A673 (cell line): ENCODE data around the gene CCK. TPM values are rescaled to one million over a fixed set of nuclear protein-coding genes. Genes with fewer than 3 reads are reported as not detected.

Experiments used
- BruUV-seq: library from RNA; stranded (reverse); fragments of 400-500 nt; replicated peaks from 2 replicates; lab custom pipeline; 2021; lab: Mats Ljungman, UMichigan
- CTCF ChIA-PET: fragments of 300-600 bp; sonication (Branson Sonifier 250); formaldehyde crosslinking; loops from one replicate; lab custom pipeline; 2022; ENCODE audit warnings: antibody characterized with exemption; lab: Charles Lee
- POLR2A ChIA-PET: fragments of 300-600 bp; sonication (Branson Sonifier 250); formaldehyde crosslinking; loops from one replicate; lab custom pipeline; 2022; ENCODE audit warnings: antibody characterized with exemption; ENCODE audit not compliant: low non-redundant PET; lab: Charles Lee
- DNase-seq: peaks from one replicate; pipeline ENCODE4 v3.0.0-alpha.2; 2015; ENCODE audit warnings: low spot score
- H3K27ac ChIP-seq: fragments of 200-600 bp; sonication (generic); 2 replicates; pipeline ENCODE4 v1.5.1; 2016; ENCODE audit warnings: mixed run types, low read depth, mild to moderate bottlenecking, mixed read lengths, antibody characterized with exemption, low read length; ENCODE audit not compliant: poor library complexity, severe bottlenecking
- H3K27me3 ChIP-seq: fragments of 200-600 bp; sonication (generic); replicated peaks from 2 replicates; pipeline ENCODE4 v1.6.1; 2017; ENCODE audit warnings: mixed run types, low read depth, mild to moderate bottlenecking, mixed read lengths, antibody characterized with exemption, low read length; ENCODE audit not compliant: insufficient read depth, poor library complexity
- H3K36me3 ChIP-seq: fragments of 200-600 bp; sonication (generic); 2 replicates; pipeline ENCODE4 v1.6.1; 2016; ENCODE audit warnings: mixed run types, mild to moderate bottlenecking, mixed read lengths, antibody characterized with exemption, low read length; ENCODE audit not compliant: insufficient read depth, poor library complexity, severe bottlenecking
- H3K4me1 ChIP-seq: fragments of 200-600 bp; sonication (generic); 2 replicates; pipeline ENCODE4 v1.6.1; 2017; ENCODE audit warnings: mixed run types, mild to moderate bottlenecking, mixed read lengths, antibody characterized with exemption, low read length; ENCODE audit not compliant: insufficient read depth, poor library complexity, severe bottlenecking
- H3K4me3 ChIP-seq: fragments of 200-600 bp; sonication (generic); 2 replicates; pipeline ENCODE4 v1.5.1; 2016; ENCODE audit warnings: low read depth, mixed run types, mild to moderate bottlenecking, mixed read lengths, low read length; ENCODE audit not compliant: poor library complexity, severe bottlenecking
- H3K9me3 ChIP-seq: fragments of 200-600 bp; sonication (generic); 2 replicates; pipeline ENCODE4 v1.6.1; 2016; ENCODE audit warnings: mixed run types, low read depth, mild to moderate bottlenecking, mixed read lengths, antibody characterized with exemption, low read length; ENCODE audit not compliant: poor library complexity, severe bottlenecking
- CTCF ChIP-seq: fragments of 300-800, 200-600 bp; sonication (generic); conservative IDR thresholded peaks from 2 replicates; pipeline ENCODE4 v1.5.1; 2017; ENCODE audit warnings: low read depth, mild to moderate bottlenecking, antibody characterized with exemption, low read length, moderate library complexity, mixed read lengths
- EZH2 ChIP-seq: fragments of 200-600 bp; sonication (generic); IDR thresholded peaks from 2 replicates; pipeline ENCODE4 v1.6.1; 2017; ENCODE audit warnings: borderline replicate concordance, low read depth, mild to moderate bottlenecking, mixed read lengths, antibody characterized with exemption, low read length; ENCODE audit not compliant: poor library complexity, severe bottlenecking
- intact Hi-C: fragments of 100-400 bp; cut with micrococcal nuclease; formaldehyde crosslinking; loops from one replicate; pipeline ENCODE4 v1.10.0; 2022; ENCODE audit not compliant: unreplicated experiment
- total RNA-seq: library from RNA; stranded (reverse); gene quantifications from 2 replicates; pipeline ENCODE4 v1.2.3, GENCODE V29; 2021

Gene CCK
- total RNA-seq, 1 experiment from 2014 or later: 19.6 TPM

- H3K4me1 ChIP-seq: no peaks in the 10 kb centered on the region
- no peaks in the 10 kb centered on the region for H3K9me3 ChIP-seq
- no peaks in the 10 kb centered on the region for H3K36me3 ChIP-seq
- no peak for DNase-seq
- no peak overlapping the region for H3K27ac ChIP-seq
- ChIA-PET POLR2A (interaction anchor here (0.5 kb wide), 1 partner anchor 471 kb away, joined by 3 read pairs; no protein-coding TSS in a partner anchor), CTCF (no interaction called here)
- no peaks in the 10 kb centered on the region for H3K27me3 ChIP-seq
- no TSS peak for BruUV-seq
- TF ChIP-seq EZH2: no peak
- TF ChIP-seq CTCF: no peak
- no peak overlapping the region for H3K4me3 ChIP-seq
- intact Hi-C loops: no loop called here
Measured at GRCh38 chr3:42273361-42273760, 7.4 kb upstream of the CCK start.

GRCh38 chr3:42271786-42272185, 5.8 kb upstream of the CCK start:
- Histone ChIP-seq H3K4me3 (no peak overlapping the region), H3K27me3 (no peaks in the 10 kb centered on the region), H3K27ac (no peak overlapping the region), H3K36me3 (no peaks in the 10 kb centered on the region), H3K9me3 (no peaks in the 10 kb centered on the region), H3K4me1 (no peaks in the 10 kb centered on the region)
- intact Hi-C loops: no loop called here
- BruUV-seq: no TSS peak
- ChIA-PET POLR2A (no interaction called here), CTCF (no interaction called here)
- no peak for DNase-seq
- no peak for TF ChIP-seq EZH2
- TF ChIP-seq CTCF: no peak

GRCh38 chr3:42270561-42270960, 4.6 kb upstream of the CCK start:
- Histone ChIP-seq H3K9me3 (no peaks in the 10 kb centered on the region), H3K4me1 (no peaks in the 10 kb centered on the region), H3K4me3 (no peak overlapping the region), H3K27me3 (no peaks in the 10 kb centered on the region), H3K27ac (no peak overlapping the region), H3K36me3 (no peaks in the 10 kb centered on the region)
- ChIA-PET POLR2A (no interaction called here), CTCF (no interaction called here)
- TF ChIP-seq EZH2 (no peak), CTCF (no peak)
- BruUV-seq: no TSS peak
- intact Hi-C loops: no loop called here
- no peak for DNase-seq
